GM12878 (cell line): ENCODE measurements around the gene BBS2. TPM values are rescaled to one million over a fixed set of nuclear protein-coding genes. Genes with fewer than 3 reads are reported as not detected.

Source experiments
- ATF7 ChIP-seq: fragments of 450-650 bp; IDR thresholded peaks from 2 replicates; pipeline ENCODE4 v1.6.1; 2016; ENCODE audit warnings: low read depth, mild to moderate bottlenecking
- FOXK2 ChIP-seq: fragments of 450-650 bp; IDR thresholded peaks from 2 replicates; pipeline ENCODE4 v1.6.1; 2017; ENCODE audit warnings: mild to moderate bottlenecking, moderate library complexity
- HDGF ChIP-seq: fragments of 450-650 bp; IDR thresholded peaks from 2 replicates; pipeline ENCODE4 v1.6.1; 2016; ENCODE audit warnings: antibody characterized with exemption
- JUND ChIP-seq: IDR thresholded peaks from 2 replicates; pipeline ENCODE4 v1.6.1; 2012; ENCODE audit warnings: low read depth, mild to moderate bottlenecking, low read length, improper control_type of control experiment, moderate library complexity
- KAT2A ChIP-seq: conservative IDR thresholded peaks from 2 replicates; pipeline ENCODE4 v1.6.1; 2011; ENCODE audit warnings: low read depth, low read length; ENCODE audit not compliant: control insufficient read depth
- KLF5 ChIP-seq: fragments of 450-650 bp; IDR thresholded peaks from 2 replicates; pipeline ENCODE4 v1.6.1; 2014; ENCODE audit warnings: mild to moderate bottlenecking; ENCODE audit not compliant: partially characterized antibody
- MEF2B ChIP-seq: fragments of 450-650 bp; IDR thresholded peaks from 2 replicates; pipeline ENCODE4 v1.6.1; 2018; ENCODE audit warnings: mild to moderate bottlenecking, moderate library complexity; ENCODE audit not compliant: partially characterized antibody, poor library complexity, severe bottlenecking
- NFYA ChIP-seq: IDR thresholded peaks from 2 replicates; pipeline ENCODE4 v1.6.1; 2011; ENCODE audit warnings: low read depth, mild to moderate bottlenecking, low read length, improper control_type of control experiment, borderline replicate concordance
- NFYB ChIP-seq: IDR thresholded peaks from 2 replicates; pipeline ENCODE4 v1.6.1; 2011; ENCODE audit warnings: low read depth, mild to moderate bottlenecking, low read length, improper control_type of control experiment, moderate library complexity; ENCODE audit not compliant: insufficient read depth
- PAX8 ChIP-seq: fragments of 450-650 bp; IDR thresholded peaks from 2 replicates; pipeline ENCODE4 v1.6.1; 2017; ENCODE audit warnings: mild to moderate bottlenecking, moderate library complexity
- PML ChIP-seq: IDR thresholded peaks from 2 replicates; pipeline ENCODE4 v1.6.1; 2012; ENCODE audit warnings: low read length, inconsistent platforms
- POLR2AphosphoS2 ChIP-seq: IDR thresholded peaks from 2 replicates; pipeline ENCODE4 v1.6.1; 2011; ENCODE audit warnings: low read depth, mild to moderate bottlenecking, low read length, improper control_type of control experiment, moderate library complexity
- RAD21 ChIP-seq: IDR thresholded peaks from 2 replicates; pipeline ENCODE4 v1.6.1; 2011; ENCODE audit warnings: mild to moderate bottlenecking, low read depth, low read length, moderate library complexity; ENCODE audit not compliant: insufficient read depth
- RBBP5 ChIP-seq: fragments of 200-600 bp; sonication (generic); conservative IDR thresholded peaks from 2 replicates; pipeline ENCODE4 v1.6.1; 2016
- RUNX3 ChIP-seq: IDR thresholded peaks from 2 replicates; pipeline ENCODE4 v1.6.1; 2012; ENCODE audit warnings: low read length, inconsistent platforms
- SIX5 ChIP-seq: IDR thresholded peaks from 2 replicates; pipeline ENCODE4 v1.6.1; 2011; ENCODE audit warnings: mild to moderate bottlenecking, low read depth, low read length, moderate library complexity; ENCODE audit not compliant: severe bottlenecking
- SREBF2 ChIP-seq: IDR thresholded peaks from 2 replicates; pipeline ENCODE4 v1.6.1; 2012; ENCODE audit warnings: mild to moderate bottlenecking, low read length
- TCF12 ChIP-seq: IDR thresholded peaks from 2 replicates; pipeline ENCODE4 v1.6.1; 2011; ENCODE audit warnings: low read depth, mild to moderate bottlenecking, low read length
- WRNIP1 ChIP-seq: IDR thresholded peaks from 2 replicates; pipeline ENCODE4 v1.6.1; 2011; ENCODE audit warnings: low read depth, low read length, improper control_type of control experiment, borderline replicate concordance
- polyA plus RNA-seq, 11 experiments: library from polyadenylated mRNA; depleted of rRNA in 4 of 11; unstranded in 6 of 11; stranded (reverse) in 5 of 11; fragments of >200 nt; fragmentation: Nextera tagmentation in 4 of 11; fragmentation: Illumina TruSeq in 1 of 11; extraction: Ambion mirVana in 4 of 11; extraction: Trizol in 1 of 11; gene quantifications; 1 replicate in 1 of 11; 2 replicates in 10 of 11; pipeline versions ENCODE4 v1.2.1 to v1.2.3, GENCODE V29; 2011 to 2016; ENCODE audit warnings: inconsistent platforms in 2 of 11, missing spikeins in 2 of 11, low read depth in 1 of 11
- total RNA-seq, 4 experiments: library from RNA; depleted of rRNA in 3 of 4; stranded (reverse); fragments of >200 nt in 3 of 4; fragmentation: Illumina TruSeq in 1 of 4; extraction: Trizol in 1 of 4; gene quantifications; 2 replicates each; pipeline versions ENCODE4 v1.2.1 to v1.2.3, GENCODE V29; 2013 to 2021
- TF ChIP-seq, protein P1 (sequence below): fragments of 450-650 bp; IDR thresholded peaks from 2 replicates; pipeline ENCODE4 v1.6.1; 2018; ENCODE audit warnings: borderline replicate concordance, mild to moderate bottlenecking; ENCODE audit not compliant: partially characterized antibody
- TF ChIP-seq, protein P2 (sequence below): fragments of 450-650 bp; IDR thresholded peaks from 2 replicates; pipeline ENCODE4 v1.6.1; 2017; ENCODE audit warnings: mild to moderate bottlenecking, moderate library complexity
- TF ChIP-seq, protein P3 (sequence below): IDR thresholded peaks from 2 replicates; pipeline ENCODE4 v1.6.1; 2011; ENCODE audit warnings: low read depth, low read length, improper control_type of control experiment, borderline replicate concordance
- TF ChIP-seq, protein P4 (sequence below): IDR thresholded peaks from 2 replicates; pipeline ENCODE4 v1.6.1; 2011; ENCODE audit warnings: borderline replicate concordance, low read depth, mild to moderate bottlenecking, moderate library complexity, mixed read lengths, low read length; ENCODE audit not compliant: insufficient read depth; ENCODE audit errors: extremely low read length

BBS2 gene
- total and polyA plus RNA-seq, 10 of the 15 experiments (the other 5 are each of a cell fraction or from before 2014, with no cell fraction given): 4.9 to 38.3 (median 16.4) TPM

DNA sequence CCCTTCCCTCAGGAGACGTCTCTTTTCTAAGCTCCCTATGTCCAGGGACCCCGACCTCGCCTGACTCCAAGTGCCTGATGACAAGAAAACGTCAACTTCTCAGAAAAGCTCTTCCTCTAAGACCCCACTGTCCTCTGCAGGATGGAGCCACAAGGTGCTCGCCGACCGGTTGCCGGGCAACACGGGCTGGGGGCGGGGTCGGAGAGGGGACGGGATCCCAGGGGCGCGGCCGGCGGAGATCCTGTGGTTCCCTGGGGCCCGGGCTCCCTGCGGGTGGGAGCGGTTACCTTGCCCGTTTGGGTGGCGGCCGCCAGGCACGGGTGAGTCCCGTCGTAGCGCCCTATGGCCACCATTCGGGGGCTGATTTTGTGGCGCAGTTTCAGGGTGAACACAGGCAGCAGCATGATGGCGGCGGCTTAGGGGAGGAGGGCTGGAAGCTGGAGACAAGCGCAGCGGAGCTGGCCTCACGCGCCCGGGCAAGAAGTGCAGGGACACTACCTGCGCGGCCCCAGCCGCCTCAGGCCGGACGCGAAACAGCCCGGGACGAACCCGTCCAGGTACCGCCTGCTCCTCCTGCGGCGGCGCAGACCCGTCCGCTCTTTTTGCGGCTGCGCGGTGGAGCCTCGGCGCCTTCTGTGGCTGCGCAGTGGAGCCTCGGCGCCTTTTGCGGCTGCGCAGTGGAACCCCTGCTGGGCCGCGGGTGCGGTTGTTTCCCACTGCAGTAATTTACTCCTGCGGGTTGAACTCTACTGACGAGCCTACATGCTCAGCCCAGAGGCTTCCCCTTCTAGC, at the start of gene BBS2 (continued):
- TF ChIP-seq NFYB (no peak), KAT2A (no peak), PML (0 out of 2 replicates have a peak, but pooled peaks have one; percentile 57), RAD21 (no peak), ATF7 (no peak), WRNIP1 (no peak), FOXK2 (no peak), SREBF2 (no peak), RBBP5 (no peak), TCF12 (no peak), KLF5 (no peak), JUND (no peak), HDGF (no peak), SIX5 (no peak), NFYA (no peak), POLR2AphosphoS2 (0 out of 2 replicates have a peak, but pooled peaks have one; percentile 24), MEF2B (peak; percentile 29), RUNX3 (peak; percentile 34; the same call in 1 of the 2 replicates), PAX8 (no peak)
- TF ChIP-seq, protein P1, sequence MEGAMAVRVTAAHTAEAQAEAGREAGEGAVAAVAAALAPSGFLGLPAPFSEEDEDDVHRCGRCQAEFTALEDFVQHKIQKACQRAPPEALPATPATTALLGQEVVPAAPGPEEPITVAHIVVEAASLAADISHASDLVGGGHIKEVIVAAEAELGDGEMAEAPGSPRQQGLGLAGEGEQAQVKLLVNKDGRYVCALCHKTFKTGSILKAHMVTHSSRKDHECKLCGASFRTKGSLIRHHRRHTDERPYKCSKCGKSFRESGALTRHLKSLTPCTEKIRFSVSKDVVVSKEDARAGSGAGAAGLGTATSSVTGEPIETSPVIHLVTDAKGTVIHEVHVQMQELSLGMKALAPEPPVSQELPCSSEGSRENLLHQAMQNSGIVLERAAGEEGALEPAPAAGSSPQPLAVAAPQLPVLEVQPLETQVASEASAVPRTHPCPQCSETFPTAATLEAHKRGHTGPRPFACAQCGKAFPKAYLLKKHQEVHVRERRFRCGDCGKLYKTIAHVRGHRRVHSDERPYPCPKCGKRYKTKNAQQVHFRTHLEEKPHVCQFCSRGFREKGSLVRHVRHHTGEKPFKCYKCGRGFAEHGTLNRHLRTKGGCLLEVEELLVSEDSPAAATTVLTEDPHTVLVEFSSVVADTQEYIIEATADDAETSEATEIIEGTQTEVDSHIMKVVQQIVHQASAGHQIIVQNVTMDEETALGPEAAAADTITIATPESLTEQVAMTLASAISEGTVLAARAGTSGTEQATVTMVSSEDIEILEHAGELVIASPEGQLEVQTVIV: no peak
- TF ChIP-seq, protein P2, sequence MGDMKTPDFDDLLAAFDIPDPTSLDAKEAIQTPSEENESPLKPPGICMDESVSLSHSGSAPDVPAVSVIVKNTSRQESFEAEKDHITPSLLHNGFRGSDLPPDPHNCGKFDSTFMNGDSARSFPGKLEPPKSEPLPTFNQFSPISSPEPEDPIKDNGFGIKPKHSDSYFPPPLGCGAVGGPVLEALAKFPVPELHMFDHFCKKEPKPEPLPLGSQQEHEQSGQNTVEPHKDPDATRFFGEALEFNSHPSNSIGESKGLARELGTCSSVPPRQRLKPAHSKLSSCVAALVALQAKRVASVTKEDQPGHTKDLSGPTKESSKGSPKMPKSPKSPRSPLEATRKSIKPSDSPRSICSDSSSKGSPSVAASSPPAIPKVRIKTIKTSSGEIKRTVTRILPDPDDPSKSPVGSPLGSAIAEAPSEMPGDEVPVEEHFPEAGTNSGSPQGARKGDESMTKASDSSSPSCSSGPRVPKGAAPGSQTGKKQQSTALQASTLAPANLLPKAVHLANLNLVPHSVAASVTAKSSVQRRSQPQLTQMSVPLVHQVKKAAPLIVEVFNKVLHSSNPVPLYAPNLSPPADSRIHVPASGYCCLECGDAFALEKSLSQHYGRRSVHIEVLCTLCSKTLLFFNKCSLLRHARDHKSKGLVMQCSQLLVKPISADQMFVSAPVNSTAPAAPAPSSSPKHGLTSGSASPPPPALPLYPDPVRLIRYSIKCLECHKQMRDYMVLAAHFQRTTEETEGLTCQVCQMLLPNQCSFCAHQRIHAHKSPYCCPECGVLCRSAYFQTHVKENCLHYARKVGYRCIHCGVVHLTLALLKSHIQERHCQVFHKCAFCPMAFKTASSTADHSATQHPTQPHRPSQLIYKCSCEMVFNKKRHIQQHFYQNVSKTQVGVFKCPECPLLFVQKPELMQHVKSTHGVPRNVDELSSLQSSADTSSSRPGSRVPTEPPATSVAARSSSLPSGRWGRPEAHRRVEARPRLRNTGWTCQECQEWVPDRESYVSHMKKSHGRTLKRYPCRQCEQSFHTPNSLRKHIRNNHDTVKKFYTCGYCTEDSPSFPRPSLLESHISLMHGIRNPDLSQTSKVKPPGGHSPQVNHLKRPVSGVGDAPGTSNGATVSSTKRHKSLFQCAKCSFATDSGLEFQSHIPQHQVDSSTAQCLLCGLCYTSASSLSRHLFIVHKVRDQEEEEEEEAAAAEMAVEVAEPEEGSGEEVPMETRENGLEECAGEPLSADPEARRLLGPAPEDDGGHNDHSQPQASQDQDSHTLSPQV: no peak
- TF ChIP-seq, protein P3, sequence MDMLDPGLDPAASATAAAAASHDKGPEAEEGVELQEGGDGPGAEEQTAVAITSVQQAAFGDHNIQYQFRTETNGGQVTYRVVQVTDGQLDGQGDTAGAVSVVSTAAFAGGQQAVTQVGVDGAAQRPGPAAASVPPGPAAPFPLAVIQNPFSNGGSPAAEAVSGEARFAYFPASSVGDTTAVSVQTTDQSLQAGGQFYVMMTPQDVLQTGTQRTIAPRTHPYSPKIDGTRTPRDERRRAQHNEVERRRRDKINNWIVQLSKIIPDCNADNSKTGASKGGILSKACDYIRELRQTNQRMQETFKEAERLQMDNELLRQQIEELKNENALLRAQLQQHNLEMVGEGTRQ: no peak
- TF ChIP-seq, protein P4, sequence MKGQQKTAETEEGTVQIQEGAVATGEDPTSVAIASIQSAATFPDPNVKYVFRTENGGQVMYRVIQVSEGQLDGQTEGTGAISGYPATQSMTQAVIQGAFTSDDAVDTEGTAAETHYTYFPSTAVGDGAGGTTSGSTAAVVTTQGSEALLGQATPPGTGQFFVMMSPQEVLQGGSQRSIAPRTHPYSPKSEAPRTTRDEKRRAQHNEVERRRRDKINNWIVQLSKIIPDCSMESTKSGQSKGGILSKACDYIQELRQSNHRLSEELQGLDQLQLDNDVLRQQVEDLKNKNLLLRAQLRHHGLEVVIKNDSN: no peak
